Pancreas (tissue), 10 donors: ENCODE results near the gene SSH3. TPM values are rescaled to one million over a fixed set of nuclear protein-coding genes. Genes with fewer than 3 reads are reported as not detected.

Experiments
- ATAC-seq, 4 donors: fragments of 200-7000 bp; cut with Tn5 transposase; one replicate each; pipeline versions ENCODE4 v1.8.0 to v1.9.1; 2020; ENCODE audit warnings: mild to moderate bottlenecking in 4 of 4, moderate library complexity in 4 of 4
- DNase-seq, 6 donors: peaks; one replicate each; pipeline ENCODE4 v3.0.0-alpha.2; 2020
- FAIRE-seq: peaks from 2 replicates; lab custom pipeline; 2012; peaks lifted over from hg19 to GRCh38; lab: Jason Lieb, UNC
- H3K27ac ChIP-seq, 4 donors: fragments of 200-600 bp; sonication (generic); 1 replicate in 3 of 4; 2 replicates in 1 of 4; pipeline versions ENCODE4 v1.5.0 to v1.8.0; 2020
- H3K27me3 ChIP-seq, 4 donors: fragments of 200-600 bp; one replicate each; pipeline ENCODE4 v1.8.0; 2021
- H3K36me3 ChIP-seq, 3 donors: fragments of 200-600 bp; sonication (generic) in 1 of 3; one replicate each; pipeline versions ENCODE4 v1.5.0 to v1.8.0; 2020 to 2021
- H3K4me1 ChIP-seq, 3 donors: fragments of 200-600 bp; one replicate each; pipeline ENCODE4 v1.8.0; 2021
- H3K4me3 ChIP-seq, 4 donors: fragments of 200-600 bp; sonication (generic) in 2 of 4; one replicate each; pipeline versions ENCODE4 v1.5.0 to v1.8.0; 2020 to 2021
- H3K9me3 ChIP-seq, 4 donors: fragments of 200-600 bp; one replicate each; pipeline ENCODE4 v1.8.0; 2021
- CTCF ChIP-seq, 4 donors: fragments of 200-600 bp; sonication (generic) in 3 of 4; IDR thresholded peaks; one replicate each; pipeline versions ENCODE4 v1.5.0 to v1.8.0; 2021; ENCODE audit warnings: antibody characterized with exemption in 4 of 4
- WGBS, 2 donors: extraction: QIAGEN DNeasy Blood & Tissue Kit; methylation state at CpG; one replicate each; pipeline ENCODE4 v1.1.7; 2013; 5-methylcytosine and 5-hydroxymethylcytosine counted together
- intact Hi-C, 3 donors: fragments of 100-400 bp; cut with DNase I; formaldehyde crosslinking; loops; one replicate each; pipeline versions ENCODE4 v1.11.1 to v1.14.2; 2022
- polyA plus RNA-seq, 2 donors: library from polyadenylated mRNA; stranded (reverse); fragments of 200-250 nt; gene quantifications; one replicate each; pipeline ENCODE4 v1.2.3, GENCODE V29; 2013
- total RNA-seq, 6 donors: library from RNA; stranded (reverse); fragmentation: NEBNext Ultra II Directional in 4 of 6; extraction: Animal tissue kit (Norgen Biotek cat#: 25700) in 4 of 6; gene quantifications; one replicate each; pipeline versions ENCODE4 v1.2.1 to v1.2.4, GENCODE V29; 2021 to 2023
- donor health status: healthy with polysubstance abuse.
- donor health status: DM: no; HTN: no; CAD: no; lungs with moderate emphysema.
- donor health status: DM: no; HTN: no; CAD: no.
- donor health status: control.
- donor health status: control.
- donor health status: Bipolar disorder and iron deficiency.
- donor health status: DM: yes; HTN: yes; CAD: no.
- donor health status: DM: no; HTN: no; CAD: no.
- donor health status: DM: no; HTN: no; CAD: no.
- donor health status: DM: yes; HTN: yes; CAD: no.

SSH3 gene
- total and polyA plus RNA-seq, 8 donors = 15.2 to 29.2 (median 23.3) TPM

GRCh38 chr11:67337257-67337656 is 33.9 kb downstream of the SSH3 start:
- 95% methylated on average over 3 of the region's 3 CpGs for WGBS, 2 donors

GRCh38 chr11:67344264-67344663 is 40.9 kb downstream of the SSH3 start:
- ATAC-seq = no peak
- H3K27ac ChIP-seq = peak overlapping the region in 3 of 4 donors; percentile 68 to 74 (median 73)
- no peak for DNase-seq
- peaks cover 17 to 27% (median 18%) of the 10 kb centered on the region in 3 donors for H3K4me1 ChIP-seq
- TF ChIP-seq CTCF (IDR thresholded peaks at IDR 0.05) = no peak
- no peak overlapping the region for H3K4me3 ChIP-seq
- H3K36me3 ChIP-seq = no peaks in the 10 kb centered on the region
- no peak for FAIRE-seq
- H3K27me3 ChIP-seq = no peaks in the 10 kb centered on the region
- intact Hi-C loops = no loop called here
- 86 to 89% methylated on average over 4 of the region's 4 CpGs for WGBS, 2 donors
- no peaks in the 10 kb centered on the region for H3K9me3 ChIP-seq

More at GRCh38 chr11:67337257-67337656, 33.9 kb downstream of the SSH3 start:
- no peak overlapping the region for H3K27ac ChIP-seq
- no peaks in the 10 kb centered on the region for H3K27me3 ChIP-seq
- DNase-seq (no peak), ATAC-seq (no peak), FAIRE-seq (no peak)
- no peak for TF ChIP-seq CTCF (IDR thresholded peaks at IDR 0.05)
- H3K36me3 ChIP-seq = peaks cover 0 to 4% (median 0%) of the 10 kb centered on the region in 3 donors
- H3K4me3 ChIP-seq = no peak overlapping the region
- H3K4me1 ChIP-seq = no peaks in the 10 kb centered on the region
- intact Hi-C loops = no loop called here
- H3K9me3 ChIP-seq = no peaks in the 10 kb centered on the region

- H3K4me1 ChIP-seq = peaks cover 17 to 27% (median 18%) of the 10 kb centered on the region in 3 donors
- no peak for DNase-seq
- no peak for FAIRE-seq
Observed at GRCh38 chr11:67345247-67345919, 42.1 kb downstream of the SSH3 start.

GRCh38 chr11:67345920-67346819 is 42.8 kb downstream of the SSH3 start:
- ATAC-seq (peak; percentile 79 to 87 (median 86)), DNase-seq (peak in 3 of 6 donors; percentile 55 to 70 (median 67)), FAIRE-seq (no peak)
- H3K27ac ChIP-seq = peak overlapping the region; percentile 51 to 74 (median 70)
- intact Hi-C loops = loop anchor here in 1 of 3 donors (5.0 kb wide), 1 partner anchor 36 kb away; no protein-coding TSS in a partner anchor
- H3K4me3 ChIP-seq = no peak overlapping the region
- no peaks in the 10 kb centered on the region for H3K9me3 ChIP-seq
- WGBS, 2 donors = 33 to 34% methylated on average over 7 of the region's 7 CpGs
- H3K27me3 ChIP-seq = no peaks in the 10 kb centered on the region
- peaks cover 20 to 32% (median 23%) of the 10 kb centered on the region in 3 donors for H3K4me1 ChIP-seq
- no peaks in the 10 kb centered on the region for H3K36me3 ChIP-seq
- TF ChIP-seq CTCF (IDR thresholded peaks at IDR 0.05) = peak; percentile 28 to 52 (median 47)

More at GRCh38 chr11:67345247-67345919, 42.1 kb downstream of the SSH3 start:
- no peaks in the 10 kb centered on the region for H3K27me3 ChIP-seq
- no peak overlapping the region for H3K4me3 ChIP-seq
- intact Hi-C loops = loop anchor here in 1 of 3 donors (5.0 kb wide), 1 partner anchor 37 kb away; no protein-coding TSS in a partner anchor
- H3K36me3 ChIP-seq = no peaks in the 10 kb centered on the region
- H3K27ac ChIP-seq = peak overlapping the region; percentile 51 to 74 (median 70)
- no peaks in the 10 kb centered on the region for H3K9me3 ChIP-seq
- no peak for TF ChIP-seq CTCF (IDR thresholded peaks at IDR 0.05)
- peak; percentile 26 to 67 (median 49) for ATAC-seq
- WGBS, 2 donors = 50% methylated on average over 8 of the region's 8 CpGs
